ENCODE data around the gene PRSS56.

The PRSS56 gene

GRCh38 chr2:232502911-232503808, 17.0 kb upstream of the PRSS56 start:
- no peak for DNase-seq

GRCh38 chr2:232503809-232504323, 16.3 kb upstream of the PRSS56 start:
- no peak for DNase-seq

DNA sequence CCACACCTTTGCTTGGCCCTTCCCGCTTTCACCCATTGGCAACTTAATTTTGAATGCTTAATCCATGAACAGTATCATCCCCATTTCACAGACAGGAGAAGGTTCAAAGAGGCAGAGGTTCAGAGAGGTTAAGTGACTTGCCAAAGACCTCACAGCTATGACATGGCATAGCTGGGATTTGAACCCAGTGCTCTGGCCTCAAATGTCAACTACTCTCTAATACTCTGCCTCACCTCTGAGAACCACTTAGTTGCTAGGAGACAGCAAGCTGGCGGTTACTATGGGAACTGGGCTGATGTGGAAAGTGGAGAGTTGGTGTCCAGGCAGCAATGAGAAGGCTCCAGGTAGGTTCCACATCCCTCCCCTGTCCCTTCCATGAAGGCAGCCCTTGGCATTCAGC, 15.8 kb upstream of the PRSS56 start:
- peak; percentile 40 for DNase-seq

GRCh38 chr2:232505856-232506255, 14.3 kb upstream of the PRSS56 start:
- no peak for DNase-seq

- DNase-seq: no peak
Observed at GRCh38 chr2:232506709-232507108, 13.5 kb upstream of the PRSS56 start.

- DNase-seq: no peak
Observed at GRCh38 chr2:232508251-232508650, 11.9 kb upstream of the PRSS56 start.

GRCh38 chr2:232511336-232511890, 8.8 kb upstream of the PRSS56 start:
- DNase-seq: no peak

GRCh38 chr2:232512602-232513001, 7.6 kb upstream of the PRSS56 start:
- DNase-seq: no peak

- DNase-seq: no peak
Observed at GRCh38 chr2:232513353-232513752, 6.8 kb upstream of the PRSS56 start.

GRCh38 chr2:232515639-232516038, 4.5 kb upstream of the PRSS56 start:
- DNase-seq: no peak

- DNase-seq: no peak
Observed at GRCh38 chr2:232516551-232516950, 3.6 kb upstream of the PRSS56 start.

GRCh38 chr2:232518844-232519243, 1.3 kb upstream of the PRSS56 start:
- no peak for DNase-seq

GRCh38 chr2:232520489-232520888, 301 bp downstream of the PRSS56 start:
- DNase-seq: no peak

- no peak for DNase-seq
Observed at GRCh38 chr2:232521098-232521497, 910 bp downstream of the PRSS56 start.

DNA sequence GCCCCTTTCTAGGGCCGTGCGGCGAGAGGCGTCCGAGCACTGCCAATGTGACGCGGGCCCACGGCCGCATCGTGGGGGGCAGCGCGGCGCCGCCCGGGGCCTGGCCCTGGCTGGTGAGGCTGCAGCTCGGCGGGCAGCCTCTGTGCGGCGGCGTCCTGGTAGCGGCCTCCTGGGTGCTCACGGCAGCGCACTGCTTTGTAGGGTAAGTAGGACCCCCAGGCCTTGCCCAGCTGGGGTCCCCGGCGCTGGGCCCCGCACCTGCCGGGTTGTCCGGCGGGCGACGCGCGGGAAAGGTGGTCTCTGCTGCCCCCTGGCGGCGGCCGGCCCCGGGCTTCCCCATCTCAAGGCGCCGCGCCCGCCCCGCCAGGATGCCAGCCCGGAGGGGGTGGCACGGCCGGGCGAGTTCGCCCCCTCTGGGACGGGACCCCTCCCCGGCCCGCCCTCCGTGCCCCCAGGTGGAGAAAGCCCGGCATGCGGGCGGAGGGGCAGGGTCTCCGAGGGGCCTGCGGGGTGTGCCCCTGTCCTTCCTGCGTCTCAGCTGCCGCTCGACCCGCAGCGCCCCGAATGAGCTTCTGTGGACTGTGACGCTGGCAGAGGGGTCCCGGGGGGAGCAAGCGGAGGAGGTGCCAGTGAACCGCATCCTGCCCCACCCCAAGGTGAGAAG, 1.9 kb downstream of the PRSS56 start:
- no peak for DNase-seq

GRCh38 chr2:232522623-232523401, 2.6 kb downstream of the PRSS56 start:
- no peak for DNase-seq

DNA sequence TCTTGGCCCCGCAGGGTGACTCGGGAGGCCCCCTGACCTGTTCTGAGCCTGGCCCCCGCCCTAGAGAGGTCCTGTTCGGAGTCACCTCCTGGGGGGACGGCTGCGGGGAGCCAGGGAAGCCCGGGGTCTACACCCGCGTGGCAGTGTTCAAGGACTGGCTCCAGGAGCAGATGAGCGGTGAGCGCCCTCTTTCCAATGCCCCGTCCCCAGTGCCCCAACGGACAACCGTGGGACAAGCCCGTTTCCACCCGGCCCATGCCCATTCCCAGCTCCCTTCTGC, 3.2 kb downstream of the PRSS56 start:
- DNase-seq: no peak

DNA sequence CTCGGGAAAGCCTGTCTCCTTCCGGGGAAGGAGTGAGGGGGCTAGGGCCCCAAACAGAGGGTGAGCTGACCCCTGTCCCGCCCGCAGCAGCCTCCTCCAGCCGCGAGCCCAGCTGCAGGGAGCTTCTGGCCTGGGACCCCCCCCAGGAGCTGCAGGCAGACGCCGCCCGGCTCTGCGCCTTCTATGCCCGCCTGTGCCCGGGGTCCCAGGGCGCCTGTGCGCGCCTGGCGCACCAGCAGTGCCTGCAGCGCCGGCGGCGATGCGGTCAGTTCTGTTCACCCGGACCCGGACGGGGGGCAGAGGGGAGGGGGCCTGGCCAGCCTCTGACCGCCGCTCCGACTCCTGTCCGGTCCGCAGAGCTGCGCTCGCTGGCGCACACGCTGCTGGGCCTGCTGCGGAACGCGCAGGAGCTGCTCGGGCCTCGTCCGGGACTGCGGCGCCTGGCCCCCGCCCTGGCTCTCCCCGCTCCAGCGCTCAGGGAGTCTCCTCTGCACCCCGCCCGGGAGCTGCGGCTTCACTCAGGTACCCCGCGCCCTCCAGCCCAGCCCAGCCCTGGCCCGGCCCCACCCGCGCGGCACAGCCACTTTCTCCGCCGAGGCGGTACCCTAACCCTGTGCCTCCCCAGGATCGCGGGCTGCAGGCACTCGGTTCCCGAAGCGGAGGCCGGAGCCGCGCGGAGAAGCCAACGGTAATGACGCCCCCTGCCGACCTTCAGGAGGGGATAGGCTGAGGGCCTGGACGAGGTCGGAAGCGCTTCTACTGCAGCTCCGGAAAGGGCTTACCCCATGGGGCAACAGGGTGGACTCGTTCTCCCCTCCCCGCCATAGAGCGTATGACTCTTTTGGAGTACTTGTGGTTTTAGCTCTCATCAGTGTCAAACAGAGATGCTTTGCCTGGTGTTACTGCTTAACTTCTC, 3.8 kb downstream of the PRSS56 start:
- DNase-seq: no peak

DNA sequence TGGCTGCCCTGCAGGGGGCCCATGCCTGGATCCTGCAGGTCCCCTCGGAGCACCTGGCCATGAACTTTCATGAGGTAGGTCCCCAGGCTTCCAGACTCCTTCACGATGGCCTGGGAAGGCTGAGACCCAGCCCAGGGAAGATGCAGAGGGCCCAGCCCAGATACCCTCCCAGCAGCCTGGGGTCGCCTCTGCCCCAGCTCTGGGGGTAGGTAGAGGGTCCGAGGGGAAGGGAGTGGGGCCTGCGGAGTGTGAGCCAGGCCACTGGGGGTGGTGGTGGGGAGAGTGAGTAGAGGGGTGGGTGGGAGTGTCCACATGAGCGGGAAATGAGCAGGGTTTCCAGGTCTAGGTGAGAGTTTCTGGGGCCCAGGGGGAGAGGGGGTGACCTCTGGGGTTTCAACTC, 4.6 kb downstream of the PRSS56 start:
- DNase-seq: no peak

DNA sequence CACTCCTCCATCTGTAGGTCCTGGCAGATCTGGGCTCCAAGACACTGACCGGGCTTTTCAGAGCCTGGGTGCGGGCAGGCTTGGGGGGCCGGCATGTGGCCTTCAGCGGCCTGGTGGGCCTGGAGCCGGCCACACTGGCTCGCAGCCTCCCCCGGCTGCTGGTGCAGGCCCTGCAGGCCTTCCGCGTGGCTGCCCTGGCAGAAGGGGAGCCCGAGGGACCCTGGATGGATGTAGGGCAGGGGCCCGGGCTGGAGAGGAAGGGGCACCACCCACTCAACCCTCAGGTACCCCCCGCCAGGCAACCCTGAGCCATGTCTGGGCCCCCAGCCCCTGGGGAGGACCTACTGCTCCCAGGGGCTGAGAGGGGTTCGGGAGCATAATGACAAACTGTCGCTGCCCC, 5.0 kb downstream of the PRSS56 start:
- DNase-seq: no peak

- no peak for DNase-seq
Observed at GRCh38 chr2:232525791-232526371, 5.7 kb downstream of the PRSS56 start, which contains the start of gene CHRND. TSS of gene CHRND (plus strand) at chr2:232526160. CDS start at chr2:232526216, 56 bp downstream.

Data from NCI-H2029 (cell line).